ENCODE data around the gene MIPEP. TPM values are rescaled to one million over a fixed set of nuclear protein-coding genes. Genes with fewer than 3 reads are reported as not detected.

The MIPEP gene
- polyA plus RNA-seq, 2 of the 4 experiments (the other 2 are of a cell fraction), result 21.6 to 32.8 TPM

DNA sequence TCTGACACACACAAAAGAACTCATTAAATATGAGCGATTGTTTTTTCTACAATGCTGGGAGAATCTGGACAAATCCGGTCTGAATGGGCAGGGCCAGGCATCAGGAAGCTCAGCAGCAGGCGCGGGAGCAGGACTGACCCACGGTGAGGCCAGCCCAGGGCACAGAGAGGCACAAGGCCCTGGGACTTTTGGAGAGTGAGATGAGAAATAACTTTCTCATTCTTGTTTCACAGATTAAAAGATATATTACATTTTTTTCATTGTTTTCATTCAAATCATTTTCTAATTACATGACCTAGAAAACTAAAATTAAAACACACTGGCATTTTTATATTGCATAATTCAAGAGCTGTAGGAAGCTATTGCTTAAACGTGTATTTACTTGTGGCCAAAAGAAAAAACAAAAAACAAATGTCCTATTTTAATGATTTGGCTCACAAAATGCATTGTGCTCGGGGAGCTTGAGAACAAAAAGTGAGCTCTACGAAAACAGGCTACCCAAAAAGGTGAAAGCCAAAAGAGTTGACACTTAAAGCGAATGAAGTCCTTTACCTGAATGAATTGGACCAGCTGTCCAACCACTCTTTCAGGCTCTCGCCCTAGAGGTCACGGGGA, 185.8 kb downstream of the MIPEP start:
- H3K4me2 ChIP-seq, result no peak overlapping the region
- POLR2A ChIA-PET, result no interaction called here
- DNase-seq (ENCODE audit: low read depth in 1 of 2, low spot score in 1 of 2), result no peak
- TF ChIP-seq RCOR1 (IDR thresholded peaks at IDR 0.05; ENCODE audit: low read depth, low read length), result no peak
- TF ChIP-seq MYC (IDR thresholded peaks at IDR 0.05; ENCODE audit: borderline replicate concordance, low read length), result no peak
- TF ChIP-seq ESRRA (IDR thresholded peaks at IDR 0.05; ENCODE audit: borderline replicate concordance, low read length), result no peak
- TF ChIP-seq KDM1A (IDR thresholded peaks at IDR 0.05; ENCODE audit: low read depth), result no peak
- TF ChIP-seq KDM5A (IDR thresholded peaks at IDR 0.05), result no peak
- TF ChIP-seq FOSL2 (IDR thresholded peaks at IDR 0.05), result no peak
- no peak for TF ChIP-seq FOSL2 (CRISPR knock-in tag; IDR thresholded peaks at IDR 0.05)
- no peak for TF ChIP-seq MAZ (IDR thresholded peaks at IDR 0.05; ENCODE audit: borderline replicate concordance, low read depth, low read length)
- no peak for TF ChIP-seq EHMT2 (IDR thresholded peaks at IDR 0.05; ENCODE audit: low read depth)
- no peak for TF ChIP-seq TP53 (CRISPR knock-in tag; IDR thresholded peaks at IDR 0.05)
- TF ChIP-seq NPAS2 (CRISPR knock-in tag; IDR thresholded peaks at IDR 0.05; ENCODE audit: borderline replicate concordance), result no peak
- TF ChIP-seq SREBF2 (IDR thresholded peaks at IDR 0.05), result no peak
- TF ChIP-seq, protein P1, sequence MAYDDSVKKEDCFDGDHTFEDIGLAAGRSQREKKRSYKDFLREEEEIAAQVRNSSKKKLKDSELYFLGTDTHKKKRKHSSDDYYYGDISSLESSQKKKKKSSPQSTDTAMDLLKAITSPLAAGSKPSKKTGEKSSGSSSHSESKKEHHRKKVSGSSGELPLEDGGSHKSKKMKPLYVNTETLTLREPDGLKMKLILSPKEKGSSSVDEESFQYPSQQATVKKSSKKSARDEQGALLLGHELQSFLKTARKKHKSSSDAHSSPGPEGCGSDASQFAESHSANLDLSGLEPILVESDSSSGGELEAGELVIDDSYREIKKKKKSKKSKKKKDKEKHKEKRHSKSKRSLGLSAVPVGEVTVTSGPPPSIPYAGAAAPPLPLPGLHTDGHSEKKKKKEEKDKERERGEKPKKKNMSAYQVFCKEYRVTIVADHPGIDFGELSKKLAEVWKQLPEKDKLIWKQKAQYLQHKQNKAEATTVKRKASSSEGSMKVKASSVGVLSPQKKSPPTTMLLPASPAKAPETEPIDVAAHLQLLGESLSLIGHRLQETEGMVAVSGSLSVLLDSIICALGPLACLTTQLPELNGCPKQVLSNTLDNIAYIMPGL (CRISPR knock-in tag; IDR thresholded peaks at IDR 0.05; ENCODE audit: borderline replicate concordance), result no peak
- TF ChIP-seq RNF2 (IDR thresholded peaks at IDR 0.05; ENCODE audit: borderline replicate concordance, low read depth), result no peak
- TF ChIP-seq, protein P2, sequence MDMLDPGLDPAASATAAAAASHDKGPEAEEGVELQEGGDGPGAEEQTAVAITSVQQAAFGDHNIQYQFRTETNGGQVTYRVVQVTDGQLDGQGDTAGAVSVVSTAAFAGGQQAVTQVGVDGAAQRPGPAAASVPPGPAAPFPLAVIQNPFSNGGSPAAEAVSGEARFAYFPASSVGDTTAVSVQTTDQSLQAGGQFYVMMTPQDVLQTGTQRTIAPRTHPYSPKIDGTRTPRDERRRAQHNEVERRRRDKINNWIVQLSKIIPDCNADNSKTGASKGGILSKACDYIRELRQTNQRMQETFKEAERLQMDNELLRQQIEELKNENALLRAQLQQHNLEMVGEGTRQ (IDR thresholded peaks at IDR 0.05), result no peak
- no peaks in the 10 kb centered on the region for H3K9me3 ChIP-seq
- no peak for ATAC-seq
- FAIRE-seq, result no peak
- 77% methylated on average over 11 of the region's 11 CpGs for WGBS (ENCODE audit: missing lambda C conversion rate)
- no peaks in the 10 kb centered on the region for H3K4me1 ChIP-seq
- no peak overlapping the region for H3K4me3 ChIP-seq
- no peak overlapping the region for H3K27ac ChIP-seq
- CTCF ChIA-PET, result interaction anchor here (0.7 to 2.0 kb wide), 3 partner anchors 38 to 236 kb away, joined by 3 to 7 read pairs (median 5); no protein-coding TSS in a partner anchor

GRCh38 chr13:23701636-23702035, 187.6 kb downstream of the MIPEP start:
- ChIA-PET CTCF (interaction anchor here (1.2 kb wide), 1 partner anchor 123 kb away, joined by 4 read pairs; no protein-coding TSS in a partner anchor), POLR2A (no interaction called here)
- FAIRE-seq (no peak), ATAC-seq (no peak), DNase-seq (ENCODE audit: low read depth in 1 of 2, low spot score in 1 of 2) (no peak)
- 80% methylated on average over 12 of the region's 12 CpGs for WGBS (ENCODE audit: missing lambda C conversion rate)
- no peak overlapping the region for H3K4me3 ChIP-seq
- no peak overlapping the region for H3K4me2 ChIP-seq
- H3K9me3 ChIP-seq, result no peaks in the 10 kb centered on the region
- H3K4me1 ChIP-seq, result no peaks in the 10 kb centered on the region
- H3K27ac ChIP-seq, result no peak overlapping the region
- TF ChIP-seq JUNB (IDR thresholded peaks at IDR 0.05) (no peak), TFCP2L1 (CRISPR knock-in tag; IDR thresholded peaks at IDR 0.05) (no peak), EHMT2 (IDR thresholded peaks at IDR 0.05; ENCODE audit: low read depth) (no peak), PBX3 (IDR thresholded peaks at IDR 0.05) (no peak), EHF (CRISPR knock-in tag; IDR thresholded peaks at IDR 0.05) (no peak), MAX (IDR thresholded peaks at IDR 0.05) (no peak), HOXA7 (CRISPR knock-in tag; IDR thresholded peaks at IDR 0.05) (no peak)
- TF ChIP-seq, protein P3, sequence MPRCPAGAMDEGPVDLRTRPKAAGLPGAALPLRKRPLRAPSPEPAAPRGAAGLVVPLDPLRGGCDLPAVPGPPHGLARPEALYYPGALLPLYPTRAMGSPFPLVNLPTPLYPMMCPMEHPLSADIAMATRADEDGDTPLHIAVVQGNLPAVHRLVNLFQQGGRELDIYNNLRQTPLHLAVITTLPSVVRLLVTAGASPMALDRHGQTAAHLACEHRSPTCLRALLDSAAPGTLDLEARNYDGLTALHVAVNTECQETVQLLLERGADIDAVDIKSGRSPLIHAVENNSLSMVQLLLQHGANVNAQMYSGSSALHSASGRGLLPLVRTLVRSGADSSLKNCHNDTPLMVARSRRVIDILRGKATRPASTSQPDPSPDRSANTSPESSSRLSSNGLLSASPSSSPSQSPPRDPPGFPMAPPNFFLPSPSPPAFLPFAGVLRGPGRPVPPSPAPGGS (IDR thresholded peaks at IDR 0.05), result no peak
- TF ChIP-seq, protein P4, sequence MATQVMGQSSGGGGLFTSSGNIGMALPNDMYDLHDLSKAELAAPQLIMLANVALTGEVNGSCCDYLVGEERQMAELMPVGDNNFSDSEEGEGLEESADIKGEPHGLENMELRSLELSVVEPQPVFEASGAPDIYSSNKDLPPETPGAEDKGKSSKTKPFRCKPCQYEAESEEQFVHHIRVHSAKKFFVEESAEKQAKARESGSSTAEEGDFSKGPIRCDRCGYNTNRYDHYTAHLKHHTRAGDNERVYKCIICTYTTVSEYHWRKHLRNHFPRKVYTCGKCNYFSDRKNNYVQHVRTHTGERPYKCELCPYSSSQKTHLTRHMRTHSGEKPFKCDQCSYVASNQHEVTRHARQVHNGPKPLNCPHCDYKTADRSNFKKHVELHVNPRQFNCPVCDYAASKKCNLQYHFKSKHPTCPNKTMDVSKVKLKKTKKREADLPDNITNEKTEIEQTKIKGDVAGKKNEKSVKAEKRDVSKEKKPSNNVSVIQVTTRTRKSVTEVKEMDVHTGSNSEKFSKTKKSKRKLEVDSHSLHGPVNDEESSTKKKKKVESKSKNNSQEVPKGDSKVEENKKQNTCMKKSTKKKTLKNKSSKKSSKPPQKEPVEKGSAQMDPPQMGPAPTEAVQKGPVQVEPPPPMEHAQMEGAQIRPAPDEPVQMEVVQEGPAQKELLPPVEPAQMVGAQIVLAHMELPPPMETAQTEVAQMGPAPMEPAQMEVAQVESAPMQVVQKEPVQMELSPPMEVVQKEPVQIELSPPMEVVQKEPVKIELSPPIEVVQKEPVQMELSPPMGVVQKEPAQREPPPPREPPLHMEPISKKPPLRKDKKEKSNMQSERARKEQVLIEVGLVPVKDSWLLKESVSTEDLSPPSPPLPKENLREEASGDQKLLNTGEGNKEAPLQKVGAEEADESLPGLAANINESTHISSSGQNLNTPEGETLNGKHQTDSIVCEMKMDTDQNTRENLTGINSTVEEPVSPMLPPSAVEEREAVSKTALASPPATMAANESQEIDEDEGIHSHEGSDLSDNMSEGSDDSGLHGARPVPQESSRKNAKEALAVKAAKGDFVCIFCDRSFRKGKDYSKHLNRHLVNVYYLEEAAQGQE (IDR thresholded peaks at IDR 0.05), result no peak
